Testis (tissue), 2 donors: Measurements from ENCODE around the gene FCN2.

Experiments used
- POLR2A ChIP-seq: fragments of 450-650 bp; IDR thresholded peaks from one replicate; pipeline ENCODE4 v1.6.1; 2017; ENCODE audit warnings: antibody characterized with exemption, mild to moderate bottlenecking, moderate library complexity
- TF ChIP-seq, protein P1 (sequence below), 3 experiments: fragments of 450-650 bp in 2 of 3; fragments of 200-600 bp in 1 of 3; sonication (generic) in 1 of 3; IDR thresholded peaks; one replicate each; pipeline ENCODE4 v1.5.1; 2016 to 2019; ENCODE audit warnings: antibody characterized with exemption in 3 of 3, mild to moderate bottlenecking in 2 of 3, moderate library complexity in 1 of 3

- TF ChIP-seq, protein P1, sequence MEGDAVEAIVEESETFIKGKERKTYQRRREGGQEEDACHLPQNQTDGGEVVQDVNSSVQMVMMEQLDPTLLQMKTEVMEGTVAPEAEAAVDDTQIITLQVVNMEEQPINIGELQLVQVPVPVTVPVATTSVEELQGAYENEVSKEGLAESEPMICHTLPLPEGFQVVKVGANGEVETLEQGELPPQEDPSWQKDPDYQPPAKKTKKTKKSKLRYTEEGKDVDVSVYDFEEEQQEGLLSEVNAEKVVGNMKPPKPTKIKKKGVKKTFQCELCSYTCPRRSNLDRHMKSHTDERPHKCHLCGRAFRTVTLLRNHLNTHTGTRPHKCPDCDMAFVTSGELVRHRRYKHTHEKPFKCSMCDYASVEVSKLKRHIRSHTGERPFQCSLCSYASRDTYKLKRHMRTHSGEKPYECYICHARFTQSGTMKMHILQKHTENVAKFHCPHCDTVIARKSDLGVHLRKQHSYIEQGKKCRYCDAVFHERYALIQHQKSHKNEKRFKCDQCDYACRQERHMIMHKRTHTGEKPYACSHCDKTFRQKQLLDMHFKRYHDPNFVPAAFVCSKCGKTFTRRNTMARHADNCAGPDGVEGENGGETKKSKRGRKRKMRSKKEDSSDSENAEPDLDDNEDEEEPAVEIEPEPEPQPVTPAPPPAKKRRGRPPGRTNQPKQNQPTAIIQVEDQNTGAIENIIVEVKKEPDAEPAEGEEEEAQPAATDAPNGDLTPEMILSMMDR (IDR thresholded peaks at IDR 0.05), result no peak
- TF ChIP-seq POLR2A, result no peak
Observed at GRCh38 chr9:134916161-134916665, 35.6 kb downstream of the FCN2 start.
